A549 treated with CORT108297 at 1 μM for 4 hours (cell line): ENCODE data around the gene CPA5. TPM values are rescaled to one million over a fixed set of nuclear protein-coding genes. Genes with fewer than 3 reads are reported as not detected.

Experiments used
- total RNA-seq: library from RNA; stranded (reverse); fragments of 200-300 nt; extraction: Qiagen RNA extraction; gene quantifications from 5 replicates; pipeline ENCODE4 v1.2.3, GENCODE V29; 2022

CPA5 gene
- not detected in 5 replicates for total RNA-seq

GRCh38 chr7:130344271-130344866 lies at the start of gene CPA5:
Gene CPA5, plus strand, starts transcription at chr7:130344816. Its CDS starts 1,670 bp downstream, at chr7:130346486.

GRCh38 chr7:130379921-130380860 lies 35.6 kb downstream of the CPA5 start, which contains the start of gene CPA1:
Gene CPA1, plus strand, starts transcription at chr7:130380494. Its CDS starts 27 bp downstream, at chr7:130380521.

Other genes starting within 250 kb of the CPA5 start
- gene TMEM209, start 139.4 kb upstream of the CPA5 start, total RNA-seq: 13.7 to 17.5 TPM (median 15.3 TPM) in 5 replicates
- not detected in 5 replicates for gene SSMEM1, start 137.0 kb upstream of the CPA5 start, total RNA-seq
- 0.09 to 0.13 TPM in 2 of 5 replicates, not detected in the others for gene CPA2, start 78.0 kb upstream of the CPA5 start, total RNA-seq
- 5.0 to 7.8 TPM (median 5.3 TPM) in 5 replicates for gene CPA4, start 51.7 kb upstream of the CPA5 start, total RNA-seq
- gene CPA1, start 35.7 kb downstream of the CPA5 start, total RNA-seq: not detected in 5 replicates
- 12.9 to 14.7 TPM (median 14.1 TPM) in 5 replicates for gene CEP41, start 96.2 kb downstream of the CPA5 start, total RNA-seq
- 32.4 to 41.1 TPM (median 39.4 TPM) in 5 replicates for gene MEST, start 147.3 kb downstream of the CPA5 start, total RNA-seq